PC-3 (cell line): Measurements from ENCODE around the gene SDCBP2. TPM values are rescaled to one million over a fixed set of nuclear protein-coding genes. Genes with fewer than 3 reads are reported as not detected.

Source experiments
- ATAC-seq: fragments of 200-7000 bp; cut with Tn5 transposase; 2 replicates; pipeline ENCODE4 v1.9.1; 2020; ENCODE audit warnings: mild to moderate bottlenecking, moderate library complexity
- BruUV-seq: library from RNA; stranded (reverse); fragments of 400-500 nt; replicated peaks from 2 replicates; lab custom pipeline; 2021; lab: Mats Ljungman, UMichigan
- CTCF ChIA-PET: fragments of 300-600 bp; sonication (Branson Sonifier 250); formaldehyde crosslinking; loops from one replicate; lab custom pipeline; 2022; ENCODE audit warnings: antibody characterized with exemption; lab: Charles Lee
- POLR2A ChIA-PET: fragments of 300-600 bp; sonication (Branson Sonifier 250); formaldehyde crosslinking; loops from one replicate; lab custom pipeline; 2022; ENCODE audit warnings: antibody characterized with exemption; ENCODE audit not compliant: unreplicated experiment; lab: Charles Lee
- DNase-seq: peaks from one replicate; pipeline ENCODE4 v3.0.0-alpha.2; 2015
- H2AFZ ChIP-seq: fragments of 300-600 bp; sonication (generic); 2 replicates; pipeline ENCODE4 v1.6.0; 2016; ENCODE audit warnings: antibody characterized with exemption, low read length
- H3F3A ChIP-seq: fragments of 300-600 bp; sonication (generic); one replicate; pipeline ENCODE4 v1.6.0; 2017; ENCODE audit warnings: antibody characterized with exemption, low read length, control low read depth, mild to moderate bottlenecking; ENCODE audit not compliant: unreplicated experiment
- H3K27ac ChIP-seq: fragments of 300-600 bp; sonication (generic); 2 replicates; pipeline ENCODE4 v1.5.1; 2016; ENCODE audit warnings: mild to moderate bottlenecking, low read length
- H3K27me3 ChIP-seq: fragments of 300-600 bp; sonication (generic); 2 replicates; pipeline ENCODE4 v1.6.1; 2016; ENCODE audit warnings: low read length, mixed read lengths
- H3K36me3 ChIP-seq: fragments of 300-600 bp; sonication (generic); 2 replicates; pipeline ENCODE4 v1.6.1; 2016; ENCODE audit warnings: low read depth, mixed run types, low read length, mixed read lengths
- H3K4me1 ChIP-seq: fragments of 300-600 bp; sonication (generic); 2 replicates; pipeline ENCODE4 v1.5.1; 2016; ENCODE audit warnings: low read length; ENCODE audit not compliant: insufficient read depth
- H3K4me2 ChIP-seq: fragments of 300-600 bp; sonication (generic); 2 replicates; pipeline ENCODE4 v1.6.0; 2016; ENCODE audit warnings: low read length
- H3K4me3 ChIP-seq: fragments of 300-600 bp; sonication (generic); 2 replicates; pipeline ENCODE4 v1.5.1; 2016; ENCODE audit warnings: mild to moderate bottlenecking, low read length, mixed read lengths
- H3K79me2 ChIP-seq: fragments of 300-600 bp; sonication (generic); 2 replicates; pipeline ENCODE4 v1.6.1; 2017; ENCODE audit warnings: low read length, mixed read lengths
- H3K9ac ChIP-seq: fragments of 300-600 bp; sonication (generic); 2 replicates; pipeline ENCODE4 v1.6.0; 2016; ENCODE audit warnings: mild to moderate bottlenecking, low read length
- H3K9me2 ChIP-seq: fragments of 300-600 bp; sonication (generic); replicated peaks from 2 replicates; pipeline ENCODE4 v1.6.1; 2016; ENCODE audit warnings: mixed run types, low read length, mixed read lengths
- H3K9me3 ChIP-seq: fragments of 300-600 bp; sonication (generic); 2 replicates; pipeline ENCODE4 v1.6.1; 2016; ENCODE audit warnings: low read length, mixed read lengths
- H4K20me1 ChIP-seq: fragments of 300-600 bp; sonication (generic); 2 replicates; pipeline ENCODE4 v1.6.1; 2016; ENCODE audit warnings: low read length, mixed read lengths
- CTCF ChIP-seq: fragments of 300-600 bp; sonication (generic); conservative IDR thresholded peaks from 2 replicates; pipeline ENCODE4 v1.5.1; 2017; ENCODE audit warnings: antibody characterized with exemption, low read depth, mild to moderate bottlenecking, low read length
- EZH2 ChIP-seq: fragments of 300-600 bp; sonication (generic); IDR thresholded peaks from one replicate; pipeline ENCODE4 v1.6.1; 2017; ENCODE audit warnings: antibody characterized with exemption, mild to moderate bottlenecking, low read length; ENCODE audit not compliant: unreplicated experiment
- EZH2phosphoT487 ChIP-seq: fragments of 300-600 bp; sonication (generic); IDR thresholded peaks from 2 replicates; pipeline ENCODE4 v1.6.1; 2018; ENCODE audit warnings: mild to moderate bottlenecking, antibody characterized with exemption, low read length, borderline replicate concordance
- intact Hi-C: fragments of 100-400 bp; cut with micrococcal nuclease; formaldehyde crosslinking; loops from 2 replicates; pipeline ENCODE4 v1.9.0; 2023
- total RNA-seq: library from RNA; depleted of rRNA; stranded (reverse); fragments of >200 nt; gene quantifications from 2 replicates; pipeline ENCODE4 v1.2.3, GENCODE V29; 2014

The SDCBP2 gene
- total RNA-seq, 1 experiment from 2014 or later = 14.4 TPM

- Histone ChIP-seq H3K4me1 (no peaks in the 10 kb centered on the region), H3K4me3 (no peak overlapping the region), H3F3A (no peaks in the 10 kb centered on the region), H3K4me2 (no peak overlapping the region), H3K27me3 (no peaks in the 10 kb centered on the region), H4K20me1 (no peaks in the 10 kb centered on the region), H3K9me3 (no peaks in the 10 kb centered on the region), H3K36me3 (no peaks in the 10 kb centered on the region), H3K9ac (no peak overlapping the region), H3K9me2 (no peaks in the 10 kb centered on the region), H3K79me2 (no peaks in the 10 kb centered on the region), H3K27ac (no peak overlapping the region), H2AFZ (no peak overlapping the region)
- no peak for DNase-seq
- no peak for ATAC-seq
- intact Hi-C loops = no loop called here
- TF ChIP-seq CTCF (no peak), EZH2phosphoT487 (no peak), EZH2 (no peak)
- CTCF ChIA-PET = no interaction called here
- BruUV-seq = no TSS peak
- POLR2A ChIA-PET = no interaction called here
Observed at GRCh38 chr20:1274485-1275311, 54.2 kb downstream of the SDCBP2 start.

DNA sequence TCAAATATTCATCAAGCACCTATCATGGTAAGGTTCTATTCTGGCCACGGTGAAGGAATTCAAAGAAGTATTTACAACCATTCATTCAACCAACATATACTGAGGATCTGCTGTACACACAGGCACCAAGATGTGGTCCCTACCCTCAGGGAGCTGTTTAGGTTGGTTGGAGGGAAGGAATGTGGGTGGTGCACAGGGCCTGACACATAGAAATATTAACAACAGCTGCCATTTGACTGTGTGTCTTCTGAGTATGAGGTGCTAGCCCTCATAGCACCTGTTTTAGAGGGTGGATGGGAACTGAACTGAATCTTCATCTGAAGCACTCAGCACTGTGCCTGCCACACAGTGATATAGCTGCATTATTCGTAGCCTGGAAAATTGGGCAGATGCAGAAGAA, 55.6 kb downstream of the SDCBP2 start:
- Histone ChIP-seq H2AFZ (no peak overlapping the region), H3K9me2 (no peaks in the 10 kb centered on the region), H4K20me1 (no peaks in the 10 kb centered on the region), H3F3A (no peaks in the 10 kb centered on the region), H3K36me3 (no peaks in the 10 kb centered on the region), H3K79me2 (no peaks in the 10 kb centered on the region), H3K9ac (no peak overlapping the region), H3K27me3 (no peaks in the 10 kb centered on the region), H3K9me3 (no peaks in the 10 kb centered on the region), H3K4me1 (no peaks in the 10 kb centered on the region), H3K27ac (no peak overlapping the region), H3K4me3 (no peak overlapping the region), H3K4me2 (no peak overlapping the region)
- ChIA-PET POLR2A (no interaction called here), CTCF (no interaction called here)
- no TSS peak for BruUV-seq
- TF ChIP-seq EZH2phosphoT487 (no peak), CTCF (no peak), EZH2 (no peak)
- DNase-seq = no peak
- no peak for ATAC-seq
- intact Hi-C loops = no loop called here
